ENCODE results near the gene HAGH.

The HAGH gene

DNA sequence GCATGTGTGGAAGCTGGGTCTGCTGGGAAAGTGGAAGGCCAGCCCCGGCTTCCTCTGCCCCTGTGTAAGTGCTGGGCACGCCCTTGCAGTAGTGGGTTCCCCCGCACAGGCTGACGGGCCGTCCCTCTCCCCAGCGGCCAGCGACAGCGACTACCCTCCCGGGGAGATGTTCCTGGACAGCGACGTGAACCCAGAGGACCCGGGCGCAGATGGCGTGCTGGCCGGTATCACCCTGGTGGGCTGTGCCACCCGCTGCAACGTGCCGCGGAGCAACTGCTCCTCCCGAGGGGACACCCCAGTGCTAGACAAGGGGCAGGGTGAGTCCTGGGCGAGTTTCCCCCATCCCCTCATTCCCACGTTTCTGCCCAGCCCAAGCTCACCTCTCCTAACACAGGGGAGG, 60.8 kb downstream of the HAGH start:
- DNase-seq, result no peak
- TF ChIP-seq, protein P1, sequence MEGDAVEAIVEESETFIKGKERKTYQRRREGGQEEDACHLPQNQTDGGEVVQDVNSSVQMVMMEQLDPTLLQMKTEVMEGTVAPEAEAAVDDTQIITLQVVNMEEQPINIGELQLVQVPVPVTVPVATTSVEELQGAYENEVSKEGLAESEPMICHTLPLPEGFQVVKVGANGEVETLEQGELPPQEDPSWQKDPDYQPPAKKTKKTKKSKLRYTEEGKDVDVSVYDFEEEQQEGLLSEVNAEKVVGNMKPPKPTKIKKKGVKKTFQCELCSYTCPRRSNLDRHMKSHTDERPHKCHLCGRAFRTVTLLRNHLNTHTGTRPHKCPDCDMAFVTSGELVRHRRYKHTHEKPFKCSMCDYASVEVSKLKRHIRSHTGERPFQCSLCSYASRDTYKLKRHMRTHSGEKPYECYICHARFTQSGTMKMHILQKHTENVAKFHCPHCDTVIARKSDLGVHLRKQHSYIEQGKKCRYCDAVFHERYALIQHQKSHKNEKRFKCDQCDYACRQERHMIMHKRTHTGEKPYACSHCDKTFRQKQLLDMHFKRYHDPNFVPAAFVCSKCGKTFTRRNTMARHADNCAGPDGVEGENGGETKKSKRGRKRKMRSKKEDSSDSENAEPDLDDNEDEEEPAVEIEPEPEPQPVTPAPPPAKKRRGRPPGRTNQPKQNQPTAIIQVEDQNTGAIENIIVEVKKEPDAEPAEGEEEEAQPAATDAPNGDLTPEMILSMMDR (IDR thresholded peaks at IDR 0.05), result no peak
- Histone ChIP-seq H3K4me1 (peaks cover 0 to 26% (median 12%) of the 10 kb centered on the region in 4 donors), H3K4me3 (no peak overlapping the region), H3K9me3 (no peaks in the 10 kb centered on the region), H3K27ac (no peak overlapping the region), H3K36me3 (peaks cover 66 to 89% (median 82%) of the 10 kb centered on the region in 3 donors), H3K27me3 (no peaks in the 10 kb centered on the region)
- intact Hi-C loops (cut with DNase I; ENCODE audit: low total_unique reads), result no loop called here

DNA sequence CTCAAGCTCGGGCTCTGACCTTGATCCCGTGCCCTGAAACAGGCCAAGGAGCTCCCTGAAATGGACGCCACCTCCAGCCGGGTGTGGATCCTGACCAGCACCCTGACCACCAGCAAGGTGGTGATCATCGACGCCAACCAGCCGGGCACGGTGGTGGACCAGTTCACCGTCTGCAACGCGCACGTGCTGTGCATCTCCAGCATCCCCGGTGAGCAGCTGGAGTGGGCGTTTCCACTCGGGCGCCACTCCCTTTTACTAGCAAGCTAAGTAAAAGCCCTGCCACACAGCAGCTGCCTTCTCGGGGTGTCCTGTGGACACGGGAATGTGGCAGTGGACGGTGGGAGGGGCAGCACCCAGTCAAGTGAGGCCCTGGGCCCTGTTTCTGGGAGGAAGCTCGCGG, 61.7 kb downstream of the HAGH start:
- Histone ChIP-seq H3K4me1 (peaks cover 0 to 19% (median 7%) of the 10 kb centered on the region in 4 donors), H3K27me3 (no peaks in the 10 kb centered on the region), H3K4me3 (no peak overlapping the region), H3K36me3 (peaks cover 71 to 98% (median 90%) of the 10 kb centered on the region in 3 donors), H3K9me3 (no peaks in the 10 kb centered on the region), H3K27ac (no peak overlapping the region)
- DNase-seq, result no peak
- intact Hi-C loops (cut with DNase I; ENCODE audit: low total_unique reads), result no loop called here
- TF ChIP-seq, protein P1 (IDR thresholded peaks at IDR 0.05), result no peak

DNA sequence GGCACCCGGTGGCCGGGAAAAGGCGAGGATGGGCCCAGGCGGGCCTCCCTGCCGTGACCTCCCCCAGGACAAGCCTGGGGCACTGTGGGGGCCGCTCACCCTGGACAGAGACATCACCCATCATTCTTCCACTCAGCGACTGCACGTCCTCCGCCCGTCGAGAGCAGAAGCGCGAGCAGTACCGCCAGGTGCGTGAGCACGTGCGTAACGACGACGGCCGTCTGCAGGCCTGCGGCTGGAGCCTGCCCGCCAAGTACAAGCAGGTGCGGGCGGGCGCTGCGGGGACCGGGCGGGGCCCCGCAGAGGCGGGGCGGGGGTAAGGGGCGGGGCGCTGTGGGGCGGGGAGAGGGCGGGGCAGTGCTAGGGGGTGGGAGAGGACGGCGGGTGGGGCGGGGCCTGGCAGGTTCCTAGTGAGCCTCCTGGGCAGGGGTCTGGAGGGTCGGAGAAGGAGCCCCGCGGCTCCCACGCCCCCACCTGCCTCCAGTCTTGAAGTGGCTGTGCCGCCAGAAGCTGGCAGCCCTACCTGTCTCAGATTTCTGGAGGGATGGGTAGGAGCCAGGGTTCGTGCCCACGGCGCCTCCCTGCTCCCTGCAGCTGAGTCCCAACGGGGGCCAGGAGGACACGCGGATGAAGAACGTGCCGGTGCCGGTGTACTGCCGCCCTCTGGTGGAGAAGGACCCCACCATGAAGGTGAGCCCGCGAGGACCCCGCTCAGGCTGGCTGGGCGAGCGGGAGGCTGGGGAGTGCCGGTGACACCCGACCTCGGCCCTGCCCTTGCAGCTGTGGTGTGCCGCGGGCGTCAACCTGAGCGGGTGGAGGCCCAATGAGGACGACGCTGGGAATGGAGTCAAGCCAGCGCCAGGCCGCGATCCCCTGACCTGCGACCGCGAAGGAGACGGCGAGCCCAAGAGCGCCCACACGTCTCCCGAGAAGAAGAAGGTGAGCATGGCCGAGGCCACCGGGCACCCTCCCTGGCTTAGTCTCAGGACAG, 62.8 kb downstream of the HAGH start:
- no peaks in the 10 kb centered on the region for H3K9me3 ChIP-seq
- no peak for DNase-seq
- no peak overlapping the region for H3K4me3 ChIP-seq
- intact Hi-C loops (cut with DNase I; ENCODE audit: low total_unique reads), result no loop called here
- TF ChIP-seq, protein P1 (IDR thresholded peaks at IDR 0.05), result no peak
- no peaks in the 10 kb centered on the region for H3K27me3 ChIP-seq
- no peak overlapping the region for H3K27ac ChIP-seq
- peaks cover 71 to 100% (median 95%) of the 10 kb centered on the region in 3 donors for H3K36me3 ChIP-seq
- H3K4me1 ChIP-seq, result peaks cover 0 to 7% (median 0%) of the 10 kb centered on the region in 4 donors

DNA sequence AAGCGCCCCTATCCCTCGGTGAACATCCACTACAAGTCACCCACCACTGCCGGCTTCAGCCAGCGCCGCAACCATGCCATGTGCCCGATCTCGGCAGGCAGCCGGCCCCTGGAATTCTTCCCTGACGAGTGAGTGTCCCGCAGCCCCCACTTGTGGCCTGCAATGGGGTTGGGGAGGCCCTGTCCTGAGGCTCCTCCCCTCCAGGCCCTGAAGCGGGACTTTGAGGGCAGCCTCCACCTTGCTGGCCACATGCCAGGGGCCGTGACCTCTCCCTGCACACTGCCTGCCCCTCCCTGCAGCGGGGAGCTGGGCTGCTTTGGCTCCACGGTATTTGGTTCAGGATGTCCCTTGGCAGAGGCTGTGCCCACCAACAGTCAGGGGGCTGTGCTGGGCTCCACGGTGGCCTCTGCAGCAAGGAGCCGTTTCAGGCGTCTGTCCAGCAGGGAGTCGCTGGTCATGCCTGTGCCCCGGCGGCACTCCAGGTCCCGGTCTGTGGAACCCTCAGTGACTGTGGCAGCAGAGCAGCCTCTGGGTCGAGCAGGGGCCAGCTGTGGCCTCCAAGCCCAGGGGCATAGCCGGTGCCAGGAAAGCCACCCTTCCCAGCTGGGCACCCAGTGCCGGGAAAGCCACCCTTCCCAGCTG, 63.6 kb downstream of the HAGH start:
- no peaks in the 10 kb centered on the region for H3K9me3 ChIP-seq
- TF ChIP-seq, protein P1 (IDR thresholded peaks at IDR 0.05), result no peak
- H3K36me3 ChIP-seq, result peaks cover 68 to 100% (median 95%) of the 10 kb centered on the region in 3 donors
- H3K4me1 ChIP-seq, result peaks cover 0 to 5% (median 0%) of the 10 kb centered on the region in 4 donors
- H3K27ac ChIP-seq, result no peak overlapping the region
- DNase-seq, result no peak
- no peak overlapping the region for H3K4me3 ChIP-seq
- H3K27me3 ChIP-seq, result no peaks in the 10 kb centered on the region
- intact Hi-C loops (cut with DNase I; ENCODE audit: low total_unique reads), result no loop called here

DNA sequence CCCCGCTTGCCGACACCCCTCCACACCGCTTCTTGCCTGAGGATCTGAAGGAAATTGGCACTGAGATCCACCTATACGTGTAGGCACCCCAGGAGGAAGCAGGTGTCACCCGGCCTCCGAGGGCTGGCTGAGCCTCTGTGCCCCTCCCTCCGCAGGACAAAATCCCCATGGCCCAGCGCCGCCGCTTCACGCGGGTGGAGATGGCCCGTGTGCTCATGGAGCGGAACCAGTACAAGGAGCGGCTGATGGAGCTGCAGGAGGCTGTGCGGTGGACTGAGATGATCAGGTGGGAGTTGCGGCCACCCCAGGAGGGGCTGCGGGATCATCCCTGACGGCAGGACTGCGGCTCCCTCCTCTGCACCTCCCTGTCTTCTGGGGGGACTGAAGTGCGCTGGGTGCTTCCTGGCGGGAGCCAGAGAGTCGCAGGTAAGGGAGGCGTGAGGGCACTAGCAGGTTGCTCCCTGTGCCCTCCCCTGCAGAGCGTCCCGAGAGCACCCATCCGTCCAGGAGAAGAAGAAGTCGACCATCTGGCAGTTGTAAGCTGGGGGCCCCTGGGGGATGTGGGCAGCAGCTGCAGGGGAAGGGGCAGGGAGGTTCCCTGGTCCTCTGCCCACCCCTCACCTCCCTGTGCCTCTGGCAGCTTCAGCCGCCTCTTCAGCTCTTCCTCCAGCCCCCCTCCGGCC, 64.3 kb downstream of the HAGH start:
- TF ChIP-seq, protein P1 (IDR thresholded peaks at IDR 0.05), result no peak
- intact Hi-C loops (cut with DNase I; ENCODE audit: low total_unique reads), result no loop called here
- peaks cover 0 to 4% (median 0%) of the 10 kb centered on the region in 4 donors for H3K4me1 ChIP-seq
- peaks cover 67 to 100% (median 95%) of the 10 kb centered on the region in 3 donors for H3K36me3 ChIP-seq
- no peak for DNase-seq
- H3K27me3 ChIP-seq, result no peaks in the 10 kb centered on the region
- no peak overlapping the region for H3K27ac ChIP-seq
- H3K9me3 ChIP-seq, result no peaks in the 10 kb centered on the region
- no peak overlapping the region for H3K4me3 ChIP-seq
